ENCODE results near the gene CRACR2B.

The CRACR2B gene

GRCh38 chr11:796565-797295, 31.0 kb upstream of the CRACR2B start:
- H3K27me3 ChIP-seq (ENCODE audit: insufficient read depth, low read length): no peaks in the 10 kb centered on the region
- peak overlapping the region; percentile 95 for H3K4me3 ChIP-seq (ENCODE audit: low read length)
- H3K27ac ChIP-seq (ENCODE audit: low read length): peak overlapping the region; percentile 65
- peak overlapping the region; percentile 87; the same call in 1 of the 2 replicates for H3K9ac ChIP-seq (ENCODE audit: low read depth, low read length)
- H3K36me3 ChIP-seq (ENCODE audit: insufficient read depth, low read depth, low read length): peaks cover 15% of the 10 kb centered on the region
- no peaks in the 10 kb centered on the region for H3K9me3 ChIP-seq (ENCODE audit: insufficient read depth, low read depth, low read length)
- H3K4me1 ChIP-seq (ENCODE audit: insufficient read depth, low read length): peaks cover 4% of the 10 kb centered on the region; the same call in 1 of the 2 replicates

GRCh38 chr11:797296-798092, 30.2 kb upstream of the CRACR2B start:
- H3K9me3 ChIP-seq (ENCODE audit: insufficient read depth, low read depth, low read length): no peaks in the 10 kb centered on the region
- peak overlapping the region; percentile 95 for H3K4me3 ChIP-seq (ENCODE audit: low read length)
- peaks cover 22% of the 10 kb centered on the region for H3K36me3 ChIP-seq (ENCODE audit: insufficient read depth, low read depth, low read length)
- peak overlapping the region; percentile 65 for H3K27ac ChIP-seq (ENCODE audit: low read length)
- H3K9ac ChIP-seq (ENCODE audit: low read depth, low read length): peak overlapping the region; percentile 87
- H3K27me3 ChIP-seq (ENCODE audit: insufficient read depth, low read length): no peaks in the 10 kb centered on the region
- peaks cover 4% of the 10 kb centered on the region; the same call in 1 of the 2 replicates for H3K4me1 ChIP-seq (ENCODE audit: insufficient read depth, low read length)

- Histone ChIP-seq H3K4me1 (ENCODE audit: insufficient read depth, low read length) (peaks cover 4% of the 10 kb centered on the region; the same call in 1 of the 2 replicates), H3K4me3 (ENCODE audit: low read length) (peak within 1 kb of the TSS; percentile 95), H3K27ac (ENCODE audit: low read length) (peak within 1 kb of the TSS; percentile 65), H3K9ac (ENCODE audit: low read depth, low read length) (peak within 1 kb of the TSS; percentile 87), H3K9me3 (ENCODE audit: insufficient read depth, low read depth, low read length) (no peaks in the 10 kb centered on the region), H3K27me3 (ENCODE audit: insufficient read depth, low read length) (no peaks in the 10 kb centered on the region), H3K36me3 (ENCODE audit: insufficient read depth, low read depth, low read length) (peaks cover 22% of the 10 kb centered on the region)
These were observed 29.5 kb upstream of the CRACR2B start, which contains the start of gene SLC25A22 for GRCh38 chr11:798093-798713. SLC25A22 (minus strand) TSS chr11:798281; CDS start chr11:795006, 3,275 bp downstream.

GRCh38 chr11:799641-800316, 27.9 kb upstream of the CRACR2B start:
- Histone ChIP-seq H3K27me3 (ENCODE audit: insufficient read depth, low read length) (no peaks in the 10 kb centered on the region), H3K9me3 (ENCODE audit: insufficient read depth, low read depth, low read length) (no peaks in the 10 kb centered on the region), H3K4me3 (ENCODE audit: low read length) (no peak overlapping the region), H3K4me1 (ENCODE audit: insufficient read depth, low read length) (peaks cover 8% of the 10 kb centered on the region; the same call in 1 of the 2 replicates), H3K36me3 (ENCODE audit: insufficient read depth, low read depth, low read length) (peaks cover 18% of the 10 kb centered on the region; the same call in 1 of the 2 replicates), H3K27ac (ENCODE audit: low read length) (no peak overlapping the region), H3K9ac (ENCODE audit: low read depth, low read length) (no peak overlapping the region)

- Histone ChIP-seq H3K4me3 (ENCODE audit: low read length) (no peak overlapping the region), H3K27me3 (ENCODE audit: insufficient read depth, low read length) (no peaks in the 10 kb centered on the region), H3K9me3 (ENCODE audit: insufficient read depth, low read depth, low read length) (no peaks in the 10 kb centered on the region), H3K27ac (ENCODE audit: low read length) (no peak overlapping the region), H3K36me3 (ENCODE audit: insufficient read depth, low read depth, low read length) (peaks cover 18% of the 10 kb centered on the region; the same call in 1 of the 2 replicates), H3K4me1 (ENCODE audit: insufficient read depth, low read length) (peaks cover 8% of the 10 kb centered on the region; the same call in 1 of the 2 replicates), H3K9ac (ENCODE audit: low read depth, low read length) (no peak overlapping the region)
These were observed 27.2 kb upstream of the CRACR2B start for GRCh38 chr11:800473-800872.

GRCh38 chr11:801097-801780, 26.5 kb upstream of the CRACR2B start:
- H3K27ac ChIP-seq (ENCODE audit: low read length): no peak overlapping the region
- no peaks in the 10 kb centered on the region for H3K9me3 ChIP-seq (ENCODE audit: insufficient read depth, low read depth, low read length)
- H3K4me1 ChIP-seq (ENCODE audit: insufficient read depth, low read length): peaks cover 8% of the 10 kb centered on the region; the same call in 1 of the 2 replicates
- no peak overlapping the region for H3K4me3 ChIP-seq (ENCODE audit: low read length)
- H3K36me3 ChIP-seq (ENCODE audit: insufficient read depth, low read depth, low read length): peaks cover 18% of the 10 kb centered on the region; the same call in 1 of the 2 replicates
- H3K27me3 ChIP-seq (ENCODE audit: insufficient read depth, low read length): no peaks in the 10 kb centered on the region
- H3K9ac ChIP-seq (ENCODE audit: low read depth, low read length): no peak overlapping the region

- Histone ChIP-seq H3K27me3 (ENCODE audit: insufficient read depth, low read length) (no peaks in the 10 kb centered on the region), H3K4me3 (ENCODE audit: low read length) (no peak overlapping the region), H3K9ac (ENCODE audit: low read depth, low read length) (no peak overlapping the region), H3K27ac (ENCODE audit: low read length) (no peak overlapping the region), H3K9me3 (ENCODE audit: insufficient read depth, low read depth, low read length) (no peaks in the 10 kb centered on the region), H3K4me1 (ENCODE audit: insufficient read depth, low read length) (peaks cover 5% of the 10 kb centered on the region; the same call in 1 of the 2 replicates), H3K36me3 (ENCODE audit: insufficient read depth, low read depth, low read length) (peaks cover 18% of the 10 kb centered on the region; the same call in 1 of the 2 replicates)
These were observed 25.6 kb upstream of the CRACR2B start for GRCh38 chr11:802018-802617.

- no peak overlapping the region for H3K27ac ChIP-seq (ENCODE audit: low read length)
- H3K4me3 ChIP-seq (ENCODE audit: low read length): no peak overlapping the region
- H3K36me3 ChIP-seq (ENCODE audit: insufficient read depth, low read depth, low read length): peaks cover 18% of the 10 kb centered on the region; the same call in 1 of the 2 replicates
- peaks cover 4% of the 10 kb centered on the region; the same call in 1 of the 2 replicates for H3K4me1 ChIP-seq (ENCODE audit: insufficient read depth, low read length)
- H3K9ac ChIP-seq (ENCODE audit: low read depth, low read length): no peak overlapping the region
- H3K27me3 ChIP-seq (ENCODE audit: insufficient read depth, low read length): no peaks in the 10 kb centered on the region
- H3K9me3 ChIP-seq (ENCODE audit: insufficient read depth, low read depth, low read length): no peaks in the 10 kb centered on the region
These were observed 24.8 kb upstream of the CRACR2B start for GRCh38 chr11:802693-803466.

- no peak overlapping the region for H3K4me3 ChIP-seq (ENCODE audit: low read length)
- H3K4me1 ChIP-seq (ENCODE audit: insufficient read depth, low read length): peaks cover 4% of the 10 kb centered on the region; the same call in 1 of the 2 replicates
- H3K27me3 ChIP-seq (ENCODE audit: insufficient read depth, low read length): no peaks in the 10 kb centered on the region
- no peaks in the 10 kb centered on the region for H3K9me3 ChIP-seq (ENCODE audit: insufficient read depth, low read depth, low read length)
- H3K27ac ChIP-seq (ENCODE audit: low read length): no peak overlapping the region
- H3K9ac ChIP-seq (ENCODE audit: low read depth, low read length): no peak overlapping the region; the same call in 1 of the 2 replicates
- peaks cover 18% of the 10 kb centered on the region; the same call in 1 of the 2 replicates for H3K36me3 ChIP-seq (ENCODE audit: insufficient read depth, low read depth, low read length)
These were observed 24.3 kb upstream of the CRACR2B start for GRCh38 chr11:803467-803742.

Measured in iPS-20b (cell line).